SIG-M5 treated with dmso at 0.1 percent for 504 hours (cell line): ENCODE measurements around the gene YY1AP1.
"Not testable (repeated sequence)": the region's sequence is repeated elsewhere in the genome, so short reads cannot be mapped to it uniquely, and the experiment has no call there.

Source experiments
- DNase-seq: peaks from one replicate; lab custom pipeline; 2025; ENCODE audit not compliant: unreplicated experiment; lab: John Stamatoyannopoulos, UW

The YY1AP1 gene

GRCh38 chr1:155696524-155696923 lies 8.0 kb upstream of the YY1AP1 start:
- no peak for DNase-seq

- no peak for DNase-seq
Measured at GRCh38 chr1:155695608-155696007, 7.0 kb upstream of the YY1AP1 start.

GRCh38 chr1:155695072-155695471 lies 6.5 kb upstream of the YY1AP1 start:
- peak; percentile 14 for DNase-seq

GRCh38 chr1:155694167-155694566 lies 5.6 kb upstream of the YY1AP1 start:
- no peak for DNase-seq

GRCh38 chr1:155691992-155692528 lies 3.5 kb upstream of the YY1AP1 start:
- DNase-seq, result no peak

GRCh38 chr1:155689081-155689607 lies 570 bp upstream of the YY1AP1 start, which contains the start of gene DAP3:
TSS of gene DAP3 (plus strand) at chr1:155689091. CDS start at chr1:155709780, 20,689 bp downstream.
- DNase-seq, result peak; percentile 46

GRCh38 chr1:155687705-155688323 lies 760 bp downstream of the YY1AP1 start:
- peak; percentile 47 for DNase-seq

GRCh38 chr1:155681776-155682175 lies 6.8 kb downstream of the YY1AP1 start:
- DNase-seq, result no peak

- DNase-seq, result no peak
Measured at GRCh38 chr1:155680531-155680930, 8.0 kb downstream of the YY1AP1 start.

- not testable (repeated sequence) for DNase-seq
Measured at GRCh38 chr1:155678992-155679391, 9.6 kb downstream of the YY1AP1 start.

GRCh38 chr1:155678027-155678426 lies 10.5 kb downstream of the YY1AP1 start:
- DNase-seq, result no peak

GRCh38 chr1:155673003-155673402 lies 15.6 kb downstream of the YY1AP1 start:
- no peak for DNase-seq

- no peak for DNase-seq
Measured at GRCh38 chr1:155671750-155672149, 16.8 kb downstream of the YY1AP1 start.

- DNase-seq, result no peak
Measured at GRCh38 chr1:155669233-155670162, 19.1 kb downstream of the YY1AP1 start.

- not testable (repeated sequence) for DNase-seq
Measured at GRCh38 chr1:155661239-155661638, 27.3 kb downstream of the YY1AP1 start.

- DNase-seq, result no peak
Measured at GRCh38 chr1:155657463-155657862, 31.1 kb downstream of the YY1AP1 start.

- no peak for DNase-seq
Measured at GRCh38 chr1:155652951-155653350, 35.6 kb downstream of the YY1AP1 start.

GRCh38 chr1:155651861-155652661 lies 36.5 kb downstream of the YY1AP1 start:
- no peak for DNase-seq

GRCh38 chr1:155650231-155650757 lies 38.3 kb downstream of the YY1AP1 start:
- DNase-seq, result peak; percentile 95

- peak; percentile 34 for DNase-seq
Measured at GRCh38 chr1:155649676-155650075, 38.9 kb downstream of the YY1AP1 start.
